ENCODE results near the gene TTLL6.

Gene TTLL6

GRCh38 chr17:48749621-48750553 lies 67.1 kb downstream of the TTLL6 start:
- ChIA-PET CTCF (interaction anchor here (0.9 to 2.0 kb wide), 4 partner anchors 24 to 55 kb away, joined by 3 to 11 read pairs (median 6); no protein-coding TSS in a partner anchor), POLR2A (no interaction called here)
- DNase-seq (ENCODE audit: low read depth, low spot score), result no peak
- no peak overlapping the region for H3K4me3 ChIP-seq (ENCODE audit: low read depth, low read length)
- TF ChIP-seq CTCF (IDR thresholded peaks at IDR 0.05; ENCODE audit: insufficient read depth, low read length, missing control alignments), result no peak

GRCh38 chr17:48748718-48749566 lies 68.1 kb downstream of the TTLL6 start:
- ChIA-PET CTCF (interaction anchor here (0.9 to 1.4 kb wide), 3 partner anchors 24 to 56 kb away, joined by 3 to 4 read pairs (median 3); no protein-coding TSS in a partner anchor), POLR2A (no interaction called here)
- no peak for TF ChIP-seq CTCF (IDR thresholded peaks at IDR 0.05; ENCODE audit: insufficient read depth, low read length, missing control alignments)
- DNase-seq (ENCODE audit: low read depth, low spot score), result no peak
- no peak overlapping the region for H3K4me3 ChIP-seq (ENCODE audit: low read depth, low read length)

GRCh38 chr17:48747445-48748363 lies 69.3 kb downstream of the TTLL6 start:
- TF ChIP-seq CTCF (IDR thresholded peaks at IDR 0.05; ENCODE audit: insufficient read depth, low read length, missing control alignments), result no peak
- no peak for DNase-seq (ENCODE audit: low read depth, low spot score)
- POLR2A ChIA-PET, result no interaction called here
- CTCF ChIA-PET, result interaction anchor here (0.9 to 1.2 kb wide), 2 partner anchors 20 to 24 kb away, joined by 3 read pairs; no protein-coding TSS in a partner anchor
- no peak overlapping the region for H3K4me3 ChIP-seq (ENCODE audit: low read depth, low read length)

- no peak for DNase-seq (ENCODE audit: low read depth, low spot score)
- no peak overlapping the region for H3K4me3 ChIP-seq (ENCODE audit: low read depth, low read length)
- no peak for TF ChIP-seq CTCF (IDR thresholded peaks at IDR 0.05; ENCODE audit: insufficient read depth, low read length, missing control alignments)
- CTCF ChIA-PET, result interaction anchor here (1.2 kb wide), 1 partner anchor 20 kb away, joined by 3 read pairs; no protein-coding TSS in a partner anchor
- POLR2A ChIA-PET, result no interaction called here
Measured at GRCh38 chr17:48746916-48747444, 70.0 kb downstream of the TTLL6 start.

- ChIA-PET CTCF (interaction anchor here (0.7 to 4.3 kb wide), 5 partner anchors 10 to 134 kb away, joined by 3 to 22 read pairs (median 5); partner anchors contain the start of gene PRAC2), POLR2A (no interaction called here)
- TF ChIP-seq CTCF (IDR thresholded peaks at IDR 0.05; ENCODE audit: insufficient read depth, low read length, missing control alignments), result no peak
- no peak overlapping the region for H3K4me3 ChIP-seq (ENCODE audit: low read depth, low read length)
- DNase-seq (ENCODE audit: low read depth, low spot score), result no peak
Measured at GRCh38 chr17:48745381-48746275, 71.4 kb downstream of the TTLL6 start.
